Ishikawa (cell line): ENCODE measurements around the gene OR1M1.

Experiments used
- CEBPB ChIP-seq: IDR thresholded peaks from 2 replicates; pipeline ENCODE4 v1.6.1; 2012
- EGR1 ChIP-seq: IDR thresholded peaks from 2 replicates; pipeline ENCODE4 v1.6.1; 2012
- EP300 ChIP-seq: IDR thresholded peaks from 2 replicates; pipeline ENCODE4 v1.6.1; 2012; ENCODE audit warnings: borderline replicate concordance
- FOXM1 ChIP-seq: IDR thresholded peaks from 2 replicates; pipeline ENCODE4 v1.6.1; 2012; ENCODE audit warnings: low read depth, borderline replicate concordance
- MAX ChIP-seq: IDR thresholded peaks from 2 replicates; pipeline ENCODE4 v1.6.1; 2012
- RAD21 ChIP-seq: IDR thresholded peaks from 2 replicates; pipeline ENCODE4 v1.6.1; 2012; ENCODE audit warnings: low read depth
- REST ChIP-seq: IDR thresholded peaks from 2 replicates; pipeline ENCODE4 v1.6.1; 2012; ENCODE audit warnings: low read depth, mild to moderate bottlenecking
- TAF1 ChIP-seq: IDR thresholded peaks from 2 replicates; pipeline ENCODE4 v1.6.1; 2012; ENCODE audit warnings: low read depth, mild to moderate bottlenecking
- YY1 ChIP-seq: IDR thresholded peaks from 2 replicates; pipeline ENCODE4 v1.6.1; 2012; ENCODE audit warnings: low read depth

- TF ChIP-seq TAF1 = no peak
- no peak for TF ChIP-seq MAX
- no peak for TF ChIP-seq REST
- TF ChIP-seq EGR1 = no peak
- no peak for TF ChIP-seq FOXM1
- TF ChIP-seq RAD21 = no peak
- TF ChIP-seq YY1 = no peak
- no peak for TF ChIP-seq EP300
- TF ChIP-seq CEBPB = no peak
These were observed 40.1 kb downstream of the OR1M1 start, which contains the start of gene OR7G3 for GRCh38 chr19:9126900-9127405.
